GM19328 (cell line): ENCODE data around the gene HTR3E.
"Not testable (repeated sequence)": the region's sequence is repeated elsewhere in the genome, so short reads cannot be mapped to it uniquely, and the experiment has no call there.

Experiments
- ATAC-seq: cut with Tn5 transposase; IDR thresholded peaks from one replicate; pipeline ENCODE4 v1.9.1; 2021; ENCODE audit warnings: mild to moderate bottlenecking, moderate library complexity; ENCODE audit not compliant: unreplicated experiment

Gene HTR3E, protein sequence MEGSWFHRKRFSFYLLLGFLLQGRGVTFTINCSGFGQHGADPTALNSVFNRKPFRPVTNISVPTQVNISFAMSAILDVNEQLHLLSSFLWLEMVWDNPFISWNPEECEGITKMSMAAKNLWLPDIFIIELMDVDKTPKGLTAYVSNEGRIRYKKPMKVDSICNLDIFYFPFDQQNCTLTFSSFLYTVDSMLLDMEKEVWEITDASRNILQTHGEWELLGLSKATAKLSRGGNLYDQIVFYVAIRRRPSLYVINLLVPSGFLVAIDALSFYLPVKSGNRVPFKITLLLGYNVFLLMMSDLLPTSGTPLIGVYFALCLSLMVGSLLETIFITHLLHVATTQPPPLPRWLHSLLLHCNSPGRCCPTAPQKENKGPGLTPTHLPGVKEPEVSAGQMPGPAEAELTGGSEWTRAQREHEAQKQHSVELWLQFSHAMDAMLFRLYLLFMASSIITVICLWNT

GRCh38 chr3:184096811-184097383, at the start of gene HTR3E:
Gene HTR3E, plus strand, starts transcription at chr3:184097064. Its CDS starts 466 bp downstream, at chr3:184097530.
- ATAC-seq: no peak

- no peak for ATAC-seq
These were observed 46.5 kb upstream of the HTR3E start for GRCh38 chr3:184050217-184050847.

- no peak for ATAC-seq
These were observed 44.1 kb upstream of the HTR3E start, which contains the start of gene HTR3C for GRCh38 chr3:184052767-184053166. Gene HTR3C, plus strand, starts transcription at chr3:184053047. Its CDS starts 34 bp downstream, at chr3:184053081.

- no peak for ATAC-seq
These were observed 38.8 kb upstream of the HTR3E start for GRCh38 chr3:184058029-184058428.

GRCh38 chr3:184059424-184059823, 37.4 kb upstream of the HTR3E start:
- ATAC-seq: no peak

DNA sequence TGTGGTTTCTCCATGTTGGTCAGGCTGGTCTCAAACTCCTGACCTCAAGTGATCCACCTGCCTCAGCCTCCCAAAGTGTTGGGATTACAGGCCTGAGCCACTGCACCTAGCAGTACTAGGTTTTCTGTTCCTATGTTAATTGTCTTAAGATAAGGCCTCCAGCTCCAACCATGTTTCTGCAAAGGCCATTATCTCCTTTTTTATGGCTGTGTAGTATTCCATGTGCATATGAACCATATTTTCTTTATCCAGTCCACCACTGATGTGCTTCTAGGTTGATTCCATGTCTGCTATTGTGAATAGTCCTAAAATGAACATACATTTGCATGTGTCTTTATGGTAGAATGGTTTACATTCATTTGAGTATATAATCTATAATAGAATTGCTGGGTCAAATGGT, 34.2 kb upstream of the HTR3E start:
- ATAC-seq: no peak

DNA sequence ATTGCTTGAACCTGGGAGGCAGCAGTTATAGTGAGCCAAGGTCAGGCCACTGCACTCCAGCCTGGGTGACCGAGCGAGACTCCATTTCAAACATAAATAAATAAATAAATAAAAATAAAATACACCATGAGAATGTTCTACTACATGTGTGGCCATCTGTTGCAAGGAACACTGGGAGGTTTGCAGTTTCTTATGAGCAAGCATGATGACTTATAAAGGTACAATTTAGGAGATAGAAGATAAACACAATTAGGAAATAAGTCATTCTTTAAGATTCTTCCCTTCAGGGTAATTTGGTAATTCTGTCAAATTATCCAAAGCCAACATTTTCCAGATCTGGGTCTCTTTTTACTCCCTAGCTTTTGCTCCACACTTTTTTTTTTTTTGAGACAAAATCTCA, 30.7 kb upstream of the HTR3E start:
- no peak for ATAC-seq

- no peak for ATAC-seq
These were observed 29.2 kb upstream of the HTR3E start for GRCh38 chr3:184067573-184068055.

DNA sequence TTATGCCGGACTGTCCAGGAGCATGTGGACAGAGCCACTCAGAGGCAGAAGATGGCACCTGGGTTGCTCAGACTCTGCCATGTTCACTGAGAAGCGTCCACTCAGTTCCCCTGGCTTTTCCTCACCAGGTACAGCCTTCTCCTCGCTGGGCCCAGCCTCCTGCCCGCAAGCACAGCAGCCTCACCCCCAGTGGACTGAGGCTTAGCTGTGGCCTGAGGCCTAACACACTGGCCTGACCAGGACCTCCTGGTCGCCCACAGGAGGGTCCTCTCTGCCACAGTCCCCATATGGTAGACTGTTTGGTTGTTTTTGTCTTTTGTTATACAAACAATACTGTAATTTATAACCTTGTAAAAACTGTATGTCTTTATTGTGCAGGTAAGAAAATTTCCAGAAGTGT, 28.5 kb upstream of the HTR3E start:
- ATAC-seq: no peak

- ATAC-seq: not testable (repeated sequence)
These were observed 25.7 kb upstream of the HTR3E start for GRCh38 chr3:184071142-184071541.

DNA sequence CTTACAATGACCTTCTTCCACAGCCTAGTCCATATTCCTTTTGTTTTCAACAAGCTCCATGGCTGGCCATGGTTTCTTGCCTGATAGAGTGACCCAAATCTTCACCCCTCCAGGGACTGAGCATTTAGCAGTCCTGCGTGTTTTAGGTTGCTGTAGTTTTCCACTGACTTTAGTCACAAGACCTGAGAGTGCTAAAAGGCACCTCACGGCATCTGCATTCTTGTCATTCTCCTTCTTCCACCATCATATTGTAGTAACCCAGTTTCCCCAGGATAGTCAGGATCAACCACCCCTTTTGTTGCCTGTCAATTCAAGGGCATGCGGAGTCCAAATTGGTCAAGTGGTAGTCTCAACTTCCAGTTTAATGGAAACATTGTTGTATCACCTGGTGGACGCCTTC, 23.2 kb upstream of the HTR3E start:
- no peak for ATAC-seq

GRCh38 chr3:184075901-184076300, 21.0 kb upstream of the HTR3E start:
- no peak for ATAC-seq

- no peak for ATAC-seq
These were observed 19.0 kb upstream of the HTR3E start for GRCh38 chr3:184077881-184078280.

- no peak for ATAC-seq
These were observed 18.0 kb upstream of the HTR3E start for GRCh38 chr3:184078851-184079250.

DNA sequence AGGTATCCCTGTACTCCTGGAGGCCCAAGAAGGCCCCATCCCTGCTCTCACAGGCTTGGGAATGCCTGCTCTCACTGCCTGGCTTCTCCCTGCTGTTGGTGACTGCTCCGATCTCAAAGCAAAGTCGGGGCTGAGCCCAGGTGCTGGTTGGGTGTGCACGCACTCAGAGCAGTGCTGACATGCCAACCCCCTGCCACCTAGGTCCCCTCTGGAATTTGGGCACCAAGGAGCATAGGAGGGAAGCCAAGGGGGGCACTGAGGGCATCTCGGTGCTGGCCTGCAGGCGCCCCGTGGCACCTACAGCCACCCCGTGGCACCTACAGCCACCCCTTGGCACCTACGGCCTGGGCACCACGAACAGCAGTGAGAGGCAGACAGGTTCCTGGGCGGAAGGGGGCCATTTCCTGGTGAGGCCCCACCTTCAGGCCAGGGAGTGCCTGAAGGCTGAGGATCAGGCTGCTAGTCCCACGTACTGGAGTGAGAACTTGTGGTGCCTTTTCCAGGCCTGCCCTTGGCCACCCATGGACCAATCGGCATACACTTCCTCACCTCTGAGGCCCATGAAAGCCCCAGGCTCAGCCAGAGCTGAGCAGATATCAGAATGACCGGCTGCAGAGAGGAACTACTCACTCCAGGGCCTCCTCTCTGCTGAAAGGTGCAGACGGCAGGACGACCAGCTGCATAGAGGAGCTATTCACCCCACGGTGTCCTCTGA, 15.6 kb upstream of the HTR3E start:
- no peak for ATAC-seq

- no peak for ATAC-seq
These were observed 14.8 kb upstream of the HTR3E start for GRCh38 chr3:184082034-184082433.

- no peak for ATAC-seq
These were observed 14.4 kb upstream of the HTR3E start for GRCh38 chr3:184082465-184082864.

- ATAC-seq: no peak
These were observed 11.4 kb upstream of the HTR3E start for GRCh38 chr3:184085389-184085852.

GRCh38 chr3:184092199-184092598, 4.7 kb upstream of the HTR3E start:
- ATAC-seq: no peak

DNA sequence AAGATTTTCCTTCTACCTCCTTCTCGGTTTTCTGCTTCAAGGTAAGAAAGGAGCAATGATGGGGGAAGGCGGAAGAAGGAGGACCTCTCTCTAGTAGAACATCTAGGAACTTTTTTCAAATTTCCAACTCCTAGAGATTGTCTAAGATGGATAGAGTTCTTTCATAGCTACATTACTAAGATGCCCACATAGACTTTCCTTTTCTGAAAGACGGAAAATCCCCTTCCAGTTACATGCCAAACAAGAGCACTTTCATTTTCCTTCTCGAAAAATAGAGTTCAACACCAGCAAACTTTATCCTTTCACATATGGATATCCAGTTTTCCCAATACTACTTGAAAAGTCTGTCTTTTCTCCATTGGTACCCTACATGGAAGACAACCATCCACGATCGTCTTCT, 692 bp downstream of the HTR3E start:
- no peak for ATAC-seq
